Kidney epithelial cell (primary cell): ENCODE data around the gene SLC43A3. TPM values are rescaled to one million over a fixed set of nuclear protein-coding genes. Genes with fewer than 3 reads are reported as not detected.

Experiments used
- DNase-seq: peaks from one replicate; pipeline ENCODE4 v3.0.0-alpha.2; 2010; ENCODE audit warnings: low read depth
- H3K27me3 ChIP-seq: 2 replicates; pipeline ENCODE4 v1.6.0; 2011; ENCODE audit warnings: low read length; ENCODE audit not compliant: control insufficient read depth, insufficient read depth
- H3K36me3 ChIP-seq: 2 replicates; pipeline ENCODE4 v1.5.1; 2011; ENCODE audit warnings: low read length; ENCODE audit not compliant: control insufficient read depth, insufficient read depth
- H3K4me3 ChIP-seq: 2 replicates; pipeline ENCODE4 v1.5.1; 2011; ENCODE audit warnings: low read depth, mild to moderate bottlenecking, control low read depth, low read length
- total RNA-seq: library from RNA; depleted of rRNA; stranded (reverse); fragments of >200 nt; gene quantifications from 2 replicates; pipeline ENCODE4 v1.2.3, GENCODE V29; 2015
- TF ChIP-seq, protein P1 (sequence below): IDR thresholded peaks from 2 replicates; pipeline ENCODE4 v1.5.1; 2011; ENCODE audit warnings: mild to moderate bottlenecking, moderate library complexity, low read length, control low read depth, inconsistent platforms; ENCODE audit not compliant: insufficient read depth, poor library complexity, severe bottlenecking

Gene SLC43A3
- total RNA-seq, 1 donor from 2014 or later, result 108 TPM

DNA sequence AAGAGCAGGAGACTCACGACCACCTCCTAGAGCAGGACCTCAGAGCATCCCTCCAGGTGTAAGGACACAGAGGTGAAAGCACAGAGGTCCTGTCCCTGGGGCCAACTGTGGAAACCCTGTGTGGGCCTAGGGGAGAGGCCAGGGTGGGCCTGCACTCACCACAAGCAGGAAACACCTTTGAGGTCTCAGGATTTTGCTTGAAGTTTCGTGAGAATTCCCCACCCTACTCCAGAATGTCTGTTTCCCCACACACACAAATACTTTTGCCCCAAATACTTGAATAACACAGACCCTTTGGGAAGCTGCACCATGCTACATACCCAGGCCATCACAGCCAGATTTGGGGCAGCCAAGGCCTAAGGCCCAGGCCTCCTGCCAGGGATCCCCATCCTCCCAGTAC lies 18.1 kb downstream of the SLC43A3 start:
- TF ChIP-seq, protein P1, sequence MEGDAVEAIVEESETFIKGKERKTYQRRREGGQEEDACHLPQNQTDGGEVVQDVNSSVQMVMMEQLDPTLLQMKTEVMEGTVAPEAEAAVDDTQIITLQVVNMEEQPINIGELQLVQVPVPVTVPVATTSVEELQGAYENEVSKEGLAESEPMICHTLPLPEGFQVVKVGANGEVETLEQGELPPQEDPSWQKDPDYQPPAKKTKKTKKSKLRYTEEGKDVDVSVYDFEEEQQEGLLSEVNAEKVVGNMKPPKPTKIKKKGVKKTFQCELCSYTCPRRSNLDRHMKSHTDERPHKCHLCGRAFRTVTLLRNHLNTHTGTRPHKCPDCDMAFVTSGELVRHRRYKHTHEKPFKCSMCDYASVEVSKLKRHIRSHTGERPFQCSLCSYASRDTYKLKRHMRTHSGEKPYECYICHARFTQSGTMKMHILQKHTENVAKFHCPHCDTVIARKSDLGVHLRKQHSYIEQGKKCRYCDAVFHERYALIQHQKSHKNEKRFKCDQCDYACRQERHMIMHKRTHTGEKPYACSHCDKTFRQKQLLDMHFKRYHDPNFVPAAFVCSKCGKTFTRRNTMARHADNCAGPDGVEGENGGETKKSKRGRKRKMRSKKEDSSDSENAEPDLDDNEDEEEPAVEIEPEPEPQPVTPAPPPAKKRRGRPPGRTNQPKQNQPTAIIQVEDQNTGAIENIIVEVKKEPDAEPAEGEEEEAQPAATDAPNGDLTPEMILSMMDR, result no peak

DNA sequence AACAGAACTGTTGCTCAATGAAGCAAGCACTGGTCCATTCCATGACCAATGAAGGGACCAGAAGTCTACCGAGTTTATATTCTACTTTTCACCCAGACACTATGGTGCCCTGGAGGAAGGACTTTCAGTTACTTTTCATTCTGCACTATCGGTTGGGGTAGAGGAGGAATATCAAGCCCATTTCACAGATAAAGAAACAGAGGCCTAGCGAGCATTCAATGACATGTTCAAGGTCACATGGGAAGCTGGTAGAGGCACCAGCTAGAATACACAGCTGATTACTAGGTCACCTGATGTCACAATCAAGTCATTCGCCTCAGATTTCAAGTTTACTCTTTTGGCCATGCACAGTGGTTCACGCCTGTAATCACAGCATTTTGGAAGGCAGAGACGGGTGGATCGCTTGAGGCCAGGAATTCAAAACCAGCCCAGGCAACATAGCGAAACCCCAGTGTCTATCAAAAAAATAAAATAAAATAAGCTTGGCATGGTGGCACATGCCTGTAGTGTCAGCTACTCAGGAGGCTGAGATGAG lies 18.9 kb downstream of the SLC43A3 start:
- Histone ChIP-seq H3K4me3 (no peak overlapping the region), H3K36me3 (peaks cover 2% of the 10 kb centered on the region), H3K27me3 (no peaks in the 10 kb centered on the region)
- DNase-seq, result no peak
- TF ChIP-seq, protein P1, result no peak

More for the DNA sequence above, 18.1 kb downstream of the SLC43A3 start:
- DNase-seq, result no peak
- Histone ChIP-seq H3K27me3 (no peaks in the 10 kb centered on the region), H3K4me3 (no peak overlapping the region), H3K36me3 (peaks cover 2% of the 10 kb centered on the region)

DNA sequence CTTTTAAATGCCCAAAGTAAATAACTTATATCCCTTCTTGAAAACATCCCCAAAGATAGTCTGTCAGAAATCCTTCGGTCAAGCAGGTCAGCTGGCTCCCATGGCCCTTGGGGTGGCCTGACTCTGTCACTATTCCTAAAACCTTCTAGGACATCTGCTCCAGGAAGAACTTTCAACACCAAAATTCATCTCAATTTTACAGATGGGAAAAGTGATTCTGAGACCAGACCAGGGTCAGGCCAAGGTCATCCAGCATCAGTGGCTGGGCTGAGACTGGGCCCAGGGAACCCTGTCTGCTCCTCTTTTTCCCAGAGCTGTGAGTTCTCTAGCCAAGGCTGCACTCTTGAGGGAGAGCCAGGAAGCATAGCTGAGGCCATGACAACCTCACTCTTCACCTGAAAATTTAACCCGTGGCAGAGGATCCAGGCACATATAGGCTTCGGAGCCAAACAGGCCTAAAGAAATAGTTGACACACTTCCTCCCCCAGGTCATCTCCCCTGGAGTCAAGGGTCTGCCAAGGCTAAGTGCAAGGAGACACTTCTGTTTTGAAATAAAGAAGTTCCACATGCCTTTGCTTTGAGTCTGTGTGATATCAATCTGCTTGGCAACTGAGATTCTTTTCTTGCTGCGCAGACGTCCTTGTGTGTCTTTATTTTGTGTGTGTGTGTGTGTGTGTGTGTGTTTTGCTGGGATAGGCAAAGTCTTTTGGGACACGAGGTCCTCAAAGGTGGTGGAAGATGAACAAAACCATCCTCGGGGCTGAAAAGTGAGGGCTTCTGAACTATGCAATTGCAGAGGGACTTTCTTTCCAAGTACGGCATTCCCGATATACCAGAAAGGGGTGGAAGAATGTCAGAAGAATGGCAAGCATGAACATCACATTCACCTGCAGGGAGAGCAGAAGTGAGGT lies 19.7 kb downstream of the SLC43A3 start:
- H3K36me3 ChIP-seq, result peaks cover 2% of the 10 kb centered on the region
- DNase-seq, result no peak
- TF ChIP-seq, protein P1, result no peak

DNA sequence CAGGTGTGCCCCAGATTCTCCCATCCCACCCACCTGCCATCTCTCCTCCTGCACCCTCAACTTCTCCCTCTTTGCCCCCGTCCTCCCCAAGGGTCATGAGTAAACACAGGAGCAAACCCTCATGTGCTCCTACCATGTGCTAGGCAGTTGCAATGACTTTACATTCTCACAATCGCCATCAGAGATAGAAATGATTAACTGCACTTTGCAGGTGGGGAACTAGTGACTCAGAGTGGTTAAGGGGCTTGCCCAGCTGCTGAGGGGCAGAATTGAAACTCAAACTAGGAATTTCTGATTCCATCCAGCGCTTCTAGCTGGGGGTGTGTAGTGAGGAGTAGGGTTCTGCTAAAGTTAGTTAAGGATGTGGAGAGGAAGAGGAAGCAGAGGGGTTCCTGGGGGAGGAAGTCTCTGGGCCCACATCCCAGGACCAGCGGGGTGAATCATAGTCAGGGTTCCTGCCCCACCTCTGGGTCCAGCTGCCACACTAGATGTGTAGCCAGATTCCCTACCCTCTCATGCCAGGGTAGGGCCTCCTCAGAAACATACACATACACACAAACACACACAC lies 20.5 kb downstream of the SLC43A3 start:
- TF ChIP-seq, protein P1, result no peak
- H3K27me3 ChIP-seq, result no peaks in the 10 kb centered on the region
- H3K4me3 ChIP-seq, result no peak overlapping the region
- peaks cover 2% of the 10 kb centered on the region for H3K36me3 ChIP-seq
- peak; percentile 80 for DNase-seq

More for the DNA sequence above, 19.7 kb downstream of the SLC43A3 start:
- H3K27me3 ChIP-seq, result no peaks in the 10 kb centered on the region
- no peak overlapping the region for H3K4me3 ChIP-seq

DNA sequence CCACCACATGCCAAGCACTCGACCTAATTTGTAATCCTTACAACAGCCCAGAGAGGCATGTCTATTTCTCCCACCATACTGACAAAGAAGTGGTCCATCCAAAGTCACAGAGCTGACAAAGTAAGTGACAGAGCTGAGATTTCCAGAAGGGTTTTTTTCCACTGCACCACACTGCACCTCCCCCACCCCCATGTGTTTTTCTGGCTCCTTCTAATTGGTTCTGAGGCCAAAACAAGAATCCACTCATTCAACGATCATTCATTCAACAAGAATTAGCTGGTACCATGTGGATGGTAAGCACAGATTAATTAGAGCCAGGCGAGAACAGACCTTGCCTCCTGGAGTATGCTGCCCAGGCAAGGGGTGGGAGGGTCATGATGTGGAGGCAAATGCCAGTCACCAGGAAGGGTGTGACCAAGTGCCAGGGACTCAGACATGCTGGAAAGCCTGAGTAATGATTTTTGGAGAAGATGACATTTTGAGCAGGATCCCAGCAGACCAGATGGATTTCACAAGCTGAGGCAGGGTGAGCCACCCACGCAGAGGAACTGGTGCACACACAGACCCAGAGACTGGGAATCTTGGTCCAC lies 21.6 kb downstream of the SLC43A3 start:
- TF ChIP-seq, protein P1, result no peak
- Histone ChIP-seq H3K4me3 (no peak overlapping the region), H3K27me3 (no peaks in the 10 kb centered on the region), H3K36me3 (peaks cover 2% of the 10 kb centered on the region)
- DNase-seq, result no peak
